ENCODE results near the gene ZNF76.
"Not testable (repeated sequence)": the region's sequence is repeated elsewhere in the genome, so short reads cannot be mapped to it uniquely, and the experiment has no call there.

ZNF76 gene

DNA sequence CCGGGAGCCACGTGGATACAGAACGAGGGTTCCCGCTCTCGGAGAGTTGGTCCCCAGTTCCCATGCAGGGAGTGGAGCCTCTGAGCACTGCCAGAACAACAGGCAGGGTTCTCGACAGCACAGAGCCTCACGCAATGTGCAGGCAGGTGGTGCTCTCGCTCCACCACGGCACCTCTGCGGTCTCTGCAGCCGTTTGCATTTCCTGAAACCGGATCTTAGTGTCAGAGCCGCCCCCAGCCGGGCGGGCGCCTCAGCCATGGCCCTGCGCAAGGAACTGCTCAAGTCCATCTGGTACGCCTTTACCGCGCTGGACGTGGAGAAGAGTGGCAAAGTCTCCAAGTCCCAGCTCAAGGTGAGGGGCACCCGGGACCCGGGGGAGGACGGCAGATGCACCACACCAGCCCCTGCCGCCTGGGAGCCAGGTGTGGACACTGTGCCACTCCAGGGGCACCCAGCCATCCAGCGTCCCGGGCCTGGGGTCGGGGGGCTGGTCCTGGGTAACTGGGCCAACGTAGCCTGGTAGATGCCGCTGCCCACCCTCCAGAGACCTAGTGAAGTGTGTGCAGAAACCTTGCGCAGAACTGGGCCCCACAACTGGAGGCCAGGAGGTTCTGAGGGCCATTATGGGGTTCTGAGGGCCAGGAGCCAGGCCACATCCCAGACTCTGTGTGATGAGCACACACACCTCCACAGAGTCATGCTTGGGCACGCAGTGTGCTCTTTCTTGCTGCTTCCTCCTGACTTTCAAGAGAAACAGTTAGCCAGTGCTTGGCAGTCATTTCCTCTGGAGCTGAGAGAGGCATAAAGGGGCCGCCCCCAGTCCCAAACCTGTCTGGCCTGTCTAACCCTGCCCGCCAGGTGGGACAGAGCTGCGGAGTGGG is 38.3 kb downstream of the ZNF76 start, which contains the start of gene DEF6:
Gene DEF6 (plus strand): TSS at position 218 of the 881 bp plus-strand sequence. CDS start 39 bp downstream, at position 257.
- Histone ChIP-seq H3K27me3 (ENCODE audit: control insufficient read depth, insufficient read depth, low read length) (no peaks in the 10 kb centered on the region), H3K27ac (ENCODE audit: low read depth, low read length) (no peak within 1 kb of the TSS), H3K36me3 (ENCODE audit: control insufficient read depth, insufficient read depth, low read length) (peaks cover 11% of the 10 kb centered on the region), H3K4me3 (ENCODE audit: low read length) (peak within 1 kb of the TSS; percentile 84), H3K4me1 (ENCODE audit: control insufficient read depth, insufficient read depth, low read length) (no peaks in the 10 kb centered on the region), H3K9ac (ENCODE audit: low read length) (peak within 1 kb of the TSS; percentile 70)

DNA sequence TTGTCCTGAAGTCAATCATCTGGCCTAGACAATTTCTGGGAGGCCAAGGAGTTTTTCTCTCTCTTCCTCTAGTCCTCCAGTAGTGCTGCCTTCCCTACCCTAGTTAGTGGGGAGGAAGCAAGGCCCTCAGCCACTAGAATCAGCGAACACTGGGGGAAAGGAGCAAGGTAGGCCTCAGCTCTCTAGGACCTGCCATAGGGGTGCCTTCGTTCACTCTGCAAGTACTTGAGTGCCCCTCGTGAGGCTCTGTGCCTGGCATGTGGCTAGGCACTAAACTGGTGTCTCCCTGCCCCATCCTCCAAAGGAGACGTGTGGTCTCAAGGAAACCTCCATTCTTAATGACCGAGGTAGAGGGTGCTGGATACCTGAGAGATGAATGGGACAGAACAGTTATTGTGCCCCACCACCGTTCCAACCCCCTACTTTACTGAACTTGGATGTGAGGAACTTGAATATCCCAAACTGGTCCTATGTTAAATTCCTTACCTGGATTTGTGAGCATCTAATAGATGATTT is 39.1 kb downstream of the ZNF76 start:
- no peaks in the 10 kb centered on the region for H3K4me1 ChIP-seq (ENCODE audit: control insufficient read depth, insufficient read depth, low read length)
- peak overlapping the region; percentile 33 for H3K9ac ChIP-seq (ENCODE audit: low read length)
- H3K27ac ChIP-seq (ENCODE audit: low read depth, low read length) = no peak overlapping the region
- no peaks in the 10 kb centered on the region for H3K27me3 ChIP-seq (ENCODE audit: control insufficient read depth, insufficient read depth, low read length)
- peak overlapping the region; percentile 84 for H3K4me3 ChIP-seq (ENCODE audit: low read length)
- H3K36me3 ChIP-seq (ENCODE audit: control insufficient read depth, insufficient read depth, low read length) = peaks cover 8% of the 10 kb centered on the region

DNA sequence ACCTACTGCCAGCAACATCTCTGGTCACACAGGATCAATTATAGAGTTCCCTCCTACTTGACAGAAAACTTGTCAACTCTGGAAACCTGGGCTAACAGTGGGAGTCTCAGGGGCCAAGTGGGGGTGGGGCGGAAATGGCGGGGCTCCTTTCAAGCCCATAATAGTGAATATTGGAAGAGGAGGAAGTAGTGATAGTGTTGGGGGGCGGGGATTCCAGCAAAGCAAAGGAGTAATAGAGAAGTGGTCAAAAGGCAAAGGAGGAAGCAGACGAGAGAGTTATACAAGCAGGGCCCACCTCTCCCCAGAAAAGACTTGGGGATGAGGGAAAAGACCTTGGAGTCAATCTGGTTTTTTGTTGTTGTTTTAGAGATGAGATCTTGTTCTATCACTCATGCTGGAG is 40.1 kb downstream of the ZNF76 start:
- Histone ChIP-seq H3K27ac (ENCODE audit: low read depth, low read length) (no peak overlapping the region), H3K27me3 (ENCODE audit: control insufficient read depth, insufficient read depth, low read length) (no peaks in the 10 kb centered on the region), H3K4me1 (ENCODE audit: control insufficient read depth, insufficient read depth, low read length) (no peaks in the 10 kb centered on the region), H3K9ac (ENCODE audit: low read length) (no peak overlapping the region), H3K4me3 (ENCODE audit: low read length) (peak overlapping the region; percentile 3), H3K36me3 (ENCODE audit: control insufficient read depth, insufficient read depth, low read length) (peaks cover 5% of the 10 kb centered on the region)

DNA sequence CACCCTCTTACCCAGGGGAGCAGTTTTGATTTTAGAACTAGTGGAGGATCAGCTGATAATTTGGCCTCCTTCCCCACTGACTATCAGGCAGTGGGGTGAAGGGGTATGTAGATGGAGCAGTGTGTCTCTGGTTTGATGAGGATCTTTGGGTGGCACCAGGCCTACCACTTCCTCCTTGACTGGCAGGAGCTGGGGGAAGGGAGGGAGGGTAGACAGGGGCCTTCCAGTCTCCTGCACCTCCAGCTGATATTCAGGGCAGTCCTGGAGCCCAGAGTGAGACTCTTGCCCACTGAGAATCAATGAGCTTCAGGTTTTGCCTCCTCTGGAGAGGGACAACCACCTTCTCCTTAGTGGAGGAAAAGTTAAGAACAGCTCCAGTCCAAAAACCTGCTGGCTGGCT is 41.3 kb downstream of the ZNF76 start:
- peak overlapping the region; percentile 6 for H3K4me3 ChIP-seq (ENCODE audit: low read length)
- H3K4me1 ChIP-seq (ENCODE audit: control insufficient read depth, insufficient read depth, low read length) = no peaks in the 10 kb centered on the region
- no peak overlapping the region for H3K27ac ChIP-seq (ENCODE audit: low read depth, low read length)
- H3K27me3 ChIP-seq (ENCODE audit: control insufficient read depth, insufficient read depth, low read length) = no peaks in the 10 kb centered on the region
- H3K36me3 ChIP-seq (ENCODE audit: control insufficient read depth, insufficient read depth, low read length) = no peaks in the 10 kb centered on the region
- H3K9ac ChIP-seq (ENCODE audit: low read length) = no peak overlapping the region

DNA sequence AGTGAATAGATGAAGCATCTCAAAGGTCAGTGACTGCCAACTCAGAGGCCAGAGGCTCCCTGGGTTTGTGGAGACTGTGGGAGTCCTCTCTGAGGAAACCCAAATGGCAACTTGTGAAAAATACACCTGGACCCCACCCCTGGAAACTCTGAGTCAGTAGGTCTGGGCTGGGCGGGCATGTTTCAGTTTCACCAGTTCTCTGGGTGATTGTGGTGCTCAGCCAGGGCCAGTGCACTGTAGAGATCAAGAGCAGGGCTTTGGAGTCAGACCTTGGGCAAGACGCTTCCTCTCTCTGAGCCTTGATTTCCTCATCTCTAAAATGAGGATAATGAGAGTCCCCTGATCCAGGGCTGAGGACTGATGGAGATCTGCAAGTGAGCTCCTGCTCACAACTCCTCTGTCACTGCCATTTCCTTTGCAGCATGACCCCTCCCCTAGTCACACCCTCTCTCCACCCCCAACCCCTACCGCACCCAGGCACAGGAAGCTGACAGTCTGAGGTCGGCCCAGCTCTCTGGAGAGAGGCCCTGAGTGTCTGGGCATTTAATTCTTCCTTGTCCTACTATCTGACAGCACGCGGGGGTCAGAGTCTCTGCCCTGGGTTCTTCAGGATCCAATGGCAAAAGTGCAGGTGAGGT is 43.2 kb downstream of the ZNF76 start:
- peak overlapping the region; percentile 41 for H3K4me3 ChIP-seq (ENCODE audit: low read length)
- no peaks in the 10 kb centered on the region for H3K36me3 ChIP-seq (ENCODE audit: control insufficient read depth, insufficient read depth, low read length)
- H3K4me1 ChIP-seq (ENCODE audit: control insufficient read depth, insufficient read depth, low read length) = no peaks in the 10 kb centered on the region
- no peaks in the 10 kb centered on the region for H3K27me3 ChIP-seq (ENCODE audit: control insufficient read depth, insufficient read depth, low read length)
- H3K27ac ChIP-seq (ENCODE audit: low read depth, low read length) = no peak overlapping the region
- H3K9ac ChIP-seq (ENCODE audit: low read length) = no peak overlapping the region

DNA sequence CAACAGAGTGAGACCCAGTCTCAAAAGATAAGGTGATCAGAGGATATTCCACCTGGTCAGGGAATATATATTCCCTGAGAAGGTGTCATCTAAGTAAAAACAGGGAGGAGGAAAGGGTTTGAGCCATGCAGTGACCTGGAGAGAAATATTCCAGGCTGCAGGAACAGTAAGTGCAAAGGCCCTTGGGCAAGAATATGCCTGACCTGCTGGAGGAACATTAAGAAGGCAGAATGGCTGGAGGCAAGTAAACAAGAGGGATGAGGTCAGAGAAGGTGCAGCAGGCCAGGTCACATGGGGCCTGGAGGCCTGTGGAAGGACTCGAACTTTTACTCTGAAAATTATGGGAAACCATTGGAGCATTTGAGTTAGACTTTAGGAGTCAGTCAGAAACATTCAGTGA is 44.8 kb downstream of the ZNF76 start:
- no peaks in the 10 kb centered on the region for H3K27me3 ChIP-seq (ENCODE audit: control insufficient read depth, insufficient read depth, low read length)
- no peaks in the 10 kb centered on the region for H3K4me1 ChIP-seq (ENCODE audit: control insufficient read depth, insufficient read depth, low read length)
- no peak overlapping the region for H3K4me3 ChIP-seq (ENCODE audit: low read length)
- no peaks in the 10 kb centered on the region for H3K36me3 ChIP-seq (ENCODE audit: control insufficient read depth, insufficient read depth, low read length)
- H3K9ac ChIP-seq (ENCODE audit: low read length) = no peak overlapping the region
- no peak overlapping the region for H3K27ac ChIP-seq (ENCODE audit: low read depth, low read length)

DNA sequence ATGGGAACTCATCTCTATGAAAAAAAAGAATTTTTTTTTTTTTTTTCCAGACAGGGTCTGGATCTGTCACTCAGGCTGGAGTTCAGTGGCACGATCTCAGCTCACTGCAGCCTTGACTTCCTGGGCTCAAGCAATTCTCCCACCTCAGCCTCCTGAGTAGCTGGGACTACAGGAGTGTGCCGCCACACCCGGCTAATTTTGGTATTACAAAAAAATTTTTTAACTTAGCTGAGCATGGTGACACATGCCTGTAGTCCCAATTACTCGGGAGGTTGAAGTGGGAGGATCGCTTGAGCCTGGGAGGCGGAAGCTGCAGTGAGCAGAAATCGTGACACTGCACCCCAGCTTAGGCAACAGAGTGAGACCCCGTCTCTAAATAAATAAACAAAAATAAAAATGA is 45.6 kb downstream of the ZNF76 start:
- Histone ChIP-seq H3K4me3 (ENCODE audit: low read length) (no peak overlapping the region), H3K27me3 (ENCODE audit: control insufficient read depth, insufficient read depth, low read length) (no peaks in the 10 kb centered on the region), H3K27ac (ENCODE audit: low read depth, low read length) (no peak overlapping the region), H3K36me3 (ENCODE audit: control insufficient read depth, insufficient read depth, low read length) (no peaks in the 10 kb centered on the region), H3K4me1 (ENCODE audit: control insufficient read depth, insufficient read depth, low read length) (no peaks in the 10 kb centered on the region), H3K9ac (ENCODE audit: low read length) (no peak overlapping the region)

DNA sequence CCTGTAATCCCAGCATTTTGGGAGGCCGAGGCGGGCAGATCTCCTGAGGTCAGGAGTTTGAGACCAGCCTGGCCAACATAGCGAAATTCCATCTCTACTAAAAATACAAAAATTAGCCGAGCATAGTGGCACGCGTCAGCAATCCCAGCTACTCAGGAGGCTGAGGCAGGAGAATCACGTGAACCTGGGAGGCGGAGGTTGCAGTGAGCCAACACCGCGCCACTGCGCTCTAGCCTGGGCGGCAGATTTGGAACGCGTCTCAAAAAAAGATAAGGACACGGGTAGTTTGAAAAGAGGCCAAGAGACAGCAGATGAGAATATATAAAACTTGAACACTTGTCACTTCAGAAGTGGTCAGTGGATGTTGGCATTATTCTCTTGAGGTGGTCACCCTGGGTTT is 47.6 kb downstream of the ZNF76 start:
- H3K4me3 ChIP-seq (ENCODE audit: low read length); H3K4me1 ChIP-seq (ENCODE audit: control insufficient read depth, insufficient read depth, low read length); H3K36me3 ChIP-seq (ENCODE audit: control insufficient read depth, insufficient read depth, low read length); H3K27me3 ChIP-seq (ENCODE audit: control insufficient read depth, insufficient read depth, low read length); H3K27ac ChIP-seq (ENCODE audit: low read depth, low read length); H3K9ac ChIP-seq (ENCODE audit: low read length): not testable (repeated sequence)

DNA sequence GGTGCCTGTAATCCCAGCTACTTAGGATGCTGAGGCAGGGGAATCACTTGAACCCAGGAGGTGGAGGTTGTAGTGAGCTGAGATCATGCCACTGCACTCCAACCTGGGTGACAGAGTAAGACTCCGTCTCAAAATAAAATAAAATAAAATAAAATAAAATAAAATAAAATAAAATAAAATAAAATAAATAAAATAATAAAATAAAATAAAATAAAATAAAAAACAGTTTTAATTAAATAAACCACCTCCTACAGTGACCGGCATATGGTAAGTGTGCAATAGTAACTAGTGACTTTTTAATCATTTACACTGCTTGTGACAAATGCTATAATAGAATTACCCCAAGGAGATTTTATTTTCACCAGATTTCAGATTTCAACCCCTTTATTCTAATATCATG is 49.0 kb downstream of the ZNF76 start:
- H3K27me3 ChIP-seq (ENCODE audit: control insufficient read depth, insufficient read depth, low read length); H3K36me3 ChIP-seq (ENCODE audit: control insufficient read depth, insufficient read depth, low read length); H3K9ac ChIP-seq (ENCODE audit: low read length): not testable (repeated sequence)

DNA sequence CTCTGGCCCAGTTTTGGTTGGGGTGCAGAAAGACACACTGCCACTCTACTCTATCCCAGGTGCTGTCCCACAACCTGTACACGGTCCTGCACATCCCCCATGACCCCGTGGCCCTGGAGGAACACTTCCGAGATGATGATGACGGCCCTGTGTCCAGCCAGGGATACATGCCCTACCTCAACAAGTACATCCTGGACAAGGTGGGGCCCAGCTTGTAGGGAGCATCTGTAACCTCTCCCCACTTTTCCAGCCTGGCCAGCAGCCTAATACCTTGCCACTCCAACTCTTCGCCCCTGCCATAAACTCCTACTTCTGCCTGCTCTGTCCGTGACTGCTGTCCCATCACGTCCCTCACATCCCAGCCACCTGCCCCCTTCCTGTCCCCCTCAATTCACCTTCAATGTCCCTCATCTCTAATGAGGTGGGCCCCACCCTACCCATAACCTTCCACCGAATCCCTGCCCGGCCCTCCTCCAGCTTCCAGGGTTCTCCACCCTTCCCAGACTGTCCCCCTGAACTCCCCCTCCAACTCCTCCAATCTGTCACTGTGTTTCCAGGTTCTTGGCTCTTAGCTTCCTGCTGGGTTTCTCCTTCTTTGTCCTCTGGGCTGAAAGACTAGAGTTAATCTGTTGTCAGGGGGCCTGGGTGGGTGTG is 50.2 kb downstream of the ZNF76 start:
- no peak overlapping the region for H3K27ac ChIP-seq (ENCODE audit: low read depth, low read length)

More for the DNA sequence above, 49.0 kb downstream of the ZNF76 start:
- H3K4me1 ChIP-seq (ENCODE audit: control insufficient read depth, insufficient read depth, low read length); H3K27ac ChIP-seq (ENCODE audit: low read depth, low read length); H3K4me3 ChIP-seq (ENCODE audit: low read length): not testable (repeated sequence)

DNA sequence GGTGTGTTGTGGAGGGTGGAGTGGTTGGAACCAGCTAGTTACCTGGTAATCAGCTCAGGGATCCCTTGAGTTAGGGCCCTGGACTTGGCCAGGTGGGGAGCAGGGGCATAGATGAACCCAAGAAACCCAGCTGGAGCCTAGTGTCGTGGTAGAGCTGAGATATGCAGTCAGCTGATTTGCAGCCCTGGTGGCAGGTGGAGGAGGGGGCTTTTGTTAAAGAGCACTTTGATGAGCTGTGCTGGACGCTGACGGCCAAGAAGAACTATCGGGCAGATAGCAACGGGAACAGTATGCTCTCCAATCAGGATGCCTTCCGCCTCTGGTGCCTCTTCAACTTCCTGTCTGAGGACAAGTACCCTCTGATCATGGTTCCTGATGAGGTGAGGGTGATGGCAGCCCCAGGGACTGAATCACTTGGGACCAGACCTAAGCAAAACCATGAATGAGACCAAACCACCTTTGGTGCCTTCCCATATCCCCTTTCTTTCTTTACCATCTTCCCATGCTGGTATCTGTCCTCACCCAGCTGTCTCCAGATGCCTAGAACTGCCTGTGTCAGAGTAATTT is 50.8 kb downstream of the ZNF76 start:
- Histone ChIP-seq H3K27me3 (ENCODE audit: control insufficient read depth, insufficient read depth, low read length) (no peaks in the 10 kb centered on the region), H3K4me3 (ENCODE audit: low read length) (no peak overlapping the region), H3K9ac (ENCODE audit: low read length) (no peak overlapping the region), H3K27ac (ENCODE audit: low read depth, low read length) (no peak overlapping the region), H3K4me1 (ENCODE audit: control insufficient read depth, insufficient read depth, low read length) (no peaks in the 10 kb centered on the region), H3K36me3 (ENCODE audit: control insufficient read depth, insufficient read depth, low read length) (no peaks in the 10 kb centered on the region)

More for the DNA sequence above, 50.2 kb downstream of the ZNF76 start:
- no peaks in the 10 kb centered on the region for H3K27me3 ChIP-seq (ENCODE audit: control insufficient read depth, insufficient read depth, low read length)
- no peaks in the 10 kb centered on the region for H3K4me1 ChIP-seq (ENCODE audit: control insufficient read depth, insufficient read depth, low read length)
- no peak overlapping the region for H3K4me3 ChIP-seq (ENCODE audit: low read length)
- H3K36me3 ChIP-seq (ENCODE audit: control insufficient read depth, insufficient read depth, low read length) = no peaks in the 10 kb centered on the region
- H3K9ac ChIP-seq (ENCODE audit: low read length) = no peak overlapping the region
